HG02623 (cell line): ENCODE measurements around the gene PIN4.
A peak's percentile ranks its signal among the peaks of the same experiment; 100 is the strongest.
"Not testable (repeated sequence)": the region's sequence is repeated elsewhere in the genome, so short reads cannot be mapped to it uniquely, and the experiment has no call there.

Experiments
- ATAC-seq: cut with Tn5 transposase; IDR thresholded peaks from one replicate; pipeline ENCODE4 v1.9.1; 2021; ENCODE audit warnings: moderate library complexity; ENCODE audit not compliant: unreplicated experiment

Gene PIN4

GRCh38 chrX:72201836-72202536 is 20.4 kb downstream of the PIN4 start:
- ATAC-seq: no peak

- no peak for ATAC-seq
Measured at GRCh38 chrX:72202792-72203401, 21.3 kb downstream of the PIN4 start.

GRCh38 chrX:72203421-72203820 is 21.9 kb downstream of the PIN4 start:
- ATAC-seq: no peak

GRCh38 chrX:72205706-72206105 is 24.1 kb downstream of the PIN4 start:
- no peak for ATAC-seq

- ATAC-seq: no peak
Measured at GRCh38 chrX:72207366-72207765, 25.8 kb downstream of the PIN4 start.

DNA sequence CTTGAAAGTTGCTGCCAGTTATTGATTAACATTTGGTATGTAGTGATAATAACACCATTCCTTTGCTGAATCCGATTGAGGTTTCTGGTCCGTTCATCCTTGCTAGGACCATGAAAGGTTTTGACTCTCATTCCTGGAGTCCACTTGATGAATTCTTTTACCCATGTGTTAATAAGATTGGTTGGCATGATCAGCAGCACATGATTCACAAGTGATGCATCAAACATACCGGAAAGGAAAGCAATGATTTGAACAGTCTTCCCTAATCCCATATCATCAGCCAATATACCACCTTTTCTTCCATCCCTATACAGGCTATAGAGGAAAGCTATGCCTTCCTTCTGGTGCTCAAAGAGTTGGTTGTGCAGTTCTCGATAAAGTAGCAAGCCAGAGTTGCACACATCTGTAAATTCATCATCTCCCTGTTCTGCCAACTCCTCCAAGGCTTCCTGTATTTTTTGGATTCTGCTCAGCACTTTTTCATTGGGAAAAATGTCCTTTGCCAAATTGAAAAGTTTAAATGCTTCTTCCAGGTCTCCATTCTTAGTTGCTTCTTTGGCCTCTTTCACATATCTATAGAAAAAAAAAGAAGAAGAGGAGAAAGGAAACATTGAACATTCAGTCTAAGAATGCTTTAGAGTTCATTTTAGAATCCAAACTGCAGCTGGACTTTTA is 26.7 kb downstream of the PIN4 start:
- no peak for ATAC-seq

DNA sequence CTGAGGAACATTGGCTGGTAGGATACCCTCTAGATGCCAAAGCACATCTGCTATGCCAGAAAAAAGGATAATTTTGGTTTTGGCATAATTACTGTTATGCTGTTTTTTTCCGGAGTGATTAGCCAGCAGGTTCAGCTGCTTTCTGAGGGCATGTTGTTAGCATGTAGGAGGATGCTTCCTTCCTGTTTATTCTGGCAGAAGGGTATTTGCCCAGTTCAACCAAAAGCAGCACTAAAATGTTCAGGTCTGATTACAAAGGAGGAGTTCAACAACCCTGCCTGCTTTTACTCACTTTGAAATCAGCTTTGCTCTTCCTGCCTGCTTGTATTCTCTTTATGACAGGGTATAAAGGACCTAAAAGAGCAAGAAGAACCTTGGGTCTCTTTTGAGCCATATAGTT is 35.4 kb downstream of the PIN4 start:
- no peak for ATAC-seq

DNA sequence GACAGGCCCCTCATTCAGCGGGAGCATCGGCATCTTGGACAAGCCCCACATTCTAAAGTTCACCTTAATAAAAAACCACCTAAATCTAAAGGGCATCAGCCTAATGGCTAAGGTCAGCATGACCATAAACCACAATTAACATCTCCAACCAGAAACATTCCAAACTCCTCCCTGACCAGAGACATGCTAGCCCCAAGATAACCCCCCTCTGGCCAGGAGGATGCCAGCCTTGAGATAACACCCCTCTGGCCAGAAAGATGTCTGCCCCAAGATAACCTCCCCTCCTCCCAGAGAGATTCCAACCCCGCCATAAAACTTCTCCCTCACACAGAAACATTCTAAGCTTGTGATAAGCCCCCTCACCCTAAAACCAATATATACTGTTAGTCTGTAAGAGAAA is 38.8 kb downstream of the PIN4 start:
- not testable (repeated sequence) for ATAC-seq

- ATAC-seq: no peak
Measured at GRCh38 chrX:72230290-72230689, 48.7 kb downstream of the PIN4 start.

GRCh38 chrX:72236841-72237240 is 55.3 kb downstream of the PIN4 start:
- no peak for ATAC-seq

DNA sequence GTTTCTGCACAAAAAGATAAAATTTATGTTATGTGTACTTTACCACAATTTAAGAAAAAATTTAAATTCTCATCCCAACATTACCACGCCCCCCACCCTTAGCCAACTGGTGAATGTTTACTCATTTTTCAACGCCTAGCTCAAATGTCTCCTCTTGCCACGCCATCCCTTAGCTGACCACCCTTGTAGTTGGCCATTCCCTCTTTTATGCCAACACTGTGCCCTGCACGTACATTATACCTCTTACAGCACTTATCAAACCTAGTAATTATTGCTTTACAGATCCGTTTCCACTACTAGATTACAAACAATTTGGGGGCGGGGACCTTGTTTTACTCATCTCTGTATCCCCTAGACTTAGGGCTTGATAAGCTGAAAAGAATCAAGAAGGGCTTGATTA is 56.6 kb downstream of the PIN4 start:
- ATAC-seq: no peak

DNA sequence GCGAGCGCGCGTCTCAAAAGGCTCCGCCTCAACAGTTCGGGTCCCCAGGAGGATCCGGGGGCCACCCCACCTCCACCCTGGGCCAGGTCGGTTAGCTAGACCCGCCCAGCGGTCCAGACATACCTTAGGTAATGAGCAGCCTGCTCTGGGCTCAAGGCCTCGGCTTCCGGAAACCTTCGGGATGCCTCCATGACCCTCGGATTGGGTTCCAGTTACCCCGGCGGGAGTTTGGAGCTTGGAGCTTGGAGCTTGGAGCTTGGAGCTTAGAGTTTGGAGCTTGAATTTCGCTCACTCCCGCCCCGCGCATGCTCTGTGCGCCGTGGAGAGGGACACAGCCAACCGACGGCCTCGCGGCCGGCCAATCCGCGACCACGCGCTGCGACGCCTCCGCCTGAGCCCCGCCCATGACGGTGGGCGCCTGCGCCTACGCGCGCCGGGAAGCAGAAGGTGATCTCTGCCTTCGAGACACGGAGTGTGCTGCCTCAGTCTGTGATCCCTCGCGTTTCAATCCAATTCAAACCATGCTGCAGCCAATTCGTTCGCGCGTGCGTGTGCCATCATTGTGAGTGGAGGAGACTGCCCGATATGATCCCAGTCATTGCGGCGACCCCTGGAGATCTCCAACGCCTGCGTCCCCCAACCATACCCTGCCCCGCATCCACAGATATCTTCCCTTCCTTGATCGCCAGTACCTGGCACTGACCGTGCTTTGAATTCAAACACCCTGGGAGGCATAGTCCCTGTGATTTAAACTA is 57.3 kb downstream of the PIN4 start, which contains the start of gene ERCC6L:
ERCC6L (minus strand) TSS at position 307 of the 755 bp plus-strand sequence; CDS start at position 191, 116 bp downstream.
- peak; percentile 98 for ATAC-seq

GRCh38 chrX:72240976-72241375 is 59.4 kb downstream of the PIN4 start:
- ATAC-seq: no peak

- ATAC-seq: no peak
Measured at GRCh38 chrX:72243472-72243871, 61.9 kb downstream of the PIN4 start.

DNA sequence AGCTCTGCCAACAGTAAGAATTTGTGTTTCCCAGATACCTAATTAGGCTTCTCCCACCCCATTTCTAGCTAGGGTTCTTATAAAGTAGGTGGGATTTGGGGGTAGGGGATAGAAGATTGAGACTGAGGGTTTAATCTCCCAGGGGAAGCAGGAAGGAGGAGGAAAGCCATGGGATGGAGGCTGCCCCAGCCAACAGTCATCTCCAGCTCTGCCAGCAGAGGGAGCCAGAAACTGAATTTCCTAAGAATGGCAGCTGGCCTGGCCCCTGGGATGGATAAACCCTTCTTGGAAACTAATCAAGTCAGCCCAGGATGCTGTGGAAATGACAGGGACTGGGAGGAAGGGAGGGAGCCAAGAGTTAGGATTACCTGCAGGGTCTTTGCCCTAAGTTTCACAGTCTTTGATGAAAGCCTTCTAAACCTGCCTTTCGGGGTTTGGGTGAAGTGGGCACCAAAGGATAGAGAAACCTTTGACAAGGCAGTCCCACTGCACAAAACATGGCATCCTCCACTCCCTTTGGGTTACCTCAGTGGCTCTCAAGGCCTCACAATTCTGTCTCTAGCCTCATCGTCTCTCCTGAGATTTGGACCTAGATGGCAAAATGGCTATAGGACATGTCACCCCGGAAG is 64.0 kb downstream of the PIN4 start:
- no peak for ATAC-seq

DNA sequence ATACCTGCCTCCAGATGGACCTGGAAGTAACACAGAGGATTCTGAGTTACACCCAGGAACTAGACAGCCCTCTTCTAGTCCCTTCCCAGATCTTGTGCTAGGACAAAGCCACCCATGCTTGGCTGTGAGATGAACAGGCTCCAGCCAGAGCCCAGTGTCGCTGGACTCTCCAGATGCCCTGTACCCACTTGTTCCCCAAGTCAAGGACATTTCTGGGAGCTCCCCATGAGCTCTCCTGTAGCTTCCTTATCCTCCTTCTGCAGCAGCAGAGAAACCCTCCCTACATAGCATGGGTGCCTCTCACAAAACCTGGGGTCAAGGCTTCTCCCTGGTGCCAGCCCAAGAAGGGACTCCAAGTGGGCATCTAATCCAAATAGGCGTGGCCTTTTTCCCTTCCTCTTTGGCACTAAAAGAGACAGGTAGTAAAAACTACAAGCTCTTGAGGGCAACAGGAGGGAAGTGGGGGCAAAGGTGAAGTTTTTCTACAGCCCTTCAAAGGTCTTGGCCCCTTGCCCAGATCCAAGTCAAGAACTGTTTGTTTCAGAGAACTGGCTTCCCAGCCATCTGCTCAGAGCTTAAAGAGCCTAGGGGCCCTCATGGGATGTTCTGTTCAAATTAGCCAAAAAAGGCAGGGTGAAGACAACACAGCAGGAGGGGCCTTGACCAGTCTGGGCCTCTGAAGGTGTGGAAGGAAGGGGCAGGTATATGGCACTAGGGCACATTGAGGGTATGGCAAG is 65.8 kb downstream of the PIN4 start:
- ATAC-seq: no peak
